ENCODE data around the gene DYSF.

- TF ChIP-seq CTCF (IDR thresholded peaks at IDR 0.05) (no peak), POLR2A (IDR thresholded peaks at IDR 0.05) (no peak), EP300 (IDR thresholded peaks at IDR 0.05; ENCODE audit: low read depth) (no peak), POLR2AphosphoS5 (IDR thresholded peaks at IDR 0.05) (no peak)
Observed at GRCh38 chr2:71631411-71631931, 178.1 kb downstream of the DYSF start.

Data from transverse colon (tissue), 4 donors.